ENCODE data around the gene ANO2.

GRCh38 chr12:5797661-5798060, 147.4 kb downstream of the ANO2 start:
- TF ChIP-seq YY1 (IDR thresholded peaks at IDR 0.05) (no peak), CTCF (IDR thresholded peaks at IDR 0.05; ENCODE audit: low read depth, low read length, missing input control) (no peak), MAX (IDR thresholded peaks at IDR 0.05) (no peak)

All from liver (tissue), 2 donors.